WERI-Rb-1 (cell line): ENCODE data around the gene RYR2.

ENCODE experiments used
- DNase-seq: peaks from one replicate; pipeline ENCODE4 v3.0.0-alpha.2; 2020
- H3K27ac ChIP-seq: fragments of 250-450 bp; sonication (Bioruptor Pico); 2 replicates; pipeline ENCODE4 v1.5.1; 2020; ENCODE audit warnings: mild to moderate bottlenecking, moderate library complexity
- H3K27me3 ChIP-seq: fragments of 250-450 bp; sonication (Bioruptor Pico); 2 replicates; pipeline ENCODE4 v1.5.1; 2021; ENCODE audit warnings: mild to moderate bottlenecking, low read depth, moderate library complexity; ENCODE audit not compliant: insufficient read depth, severe bottlenecking
- H3K36me3 ChIP-seq: fragments of 250-450 bp; sonication (Bioruptor Pico); 2 replicates; pipeline ENCODE4 v1.5.1; 2020; ENCODE audit warnings: mild to moderate bottlenecking, moderate library complexity
- H3K4me3 ChIP-seq: 2 replicates; pipeline ENCODE4 v1.5.1; 2011; ENCODE audit warnings: low read depth, mild to moderate bottlenecking, control low read depth, low read length
- H3K9me3 ChIP-seq: fragments of 250-450 bp; sonication (Bioruptor Pico); 2 replicates; pipeline ENCODE4 v1.5.1; 2021; ENCODE audit warnings: mild to moderate bottlenecking, moderate library complexity; ENCODE audit not compliant: severe bottlenecking
- TF ChIP-seq, protein P1 (sequence below): IDR thresholded peaks from 2 replicates; pipeline ENCODE4 v1.5.1; 2011; ENCODE audit warnings: low read depth, mild to moderate bottlenecking, control low read depth, inconsistent platforms, low read length

The RYR2 gene

DNA sequence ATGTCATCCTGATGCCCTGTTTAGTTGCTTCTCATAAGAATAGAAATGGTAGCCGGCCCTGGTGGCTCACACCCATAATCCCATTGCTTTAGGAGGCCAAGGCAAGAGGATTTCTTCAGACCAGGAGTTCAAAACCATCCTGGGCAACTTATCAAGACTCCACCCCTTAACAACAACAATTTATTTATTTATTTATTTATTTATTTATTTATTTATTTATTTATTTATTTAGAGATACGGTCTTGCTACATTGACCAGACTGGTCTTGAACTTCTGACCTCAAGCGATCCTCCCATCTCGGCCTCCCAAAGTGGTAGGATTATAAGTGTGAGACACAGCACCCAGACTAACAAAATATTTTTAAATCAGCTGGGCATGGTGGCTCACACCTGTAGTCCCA is 41.8 kb upstream of the RYR2 start:
- Histone ChIP-seq H3K27me3 (no peaks in the 10 kb centered on the region), H3K27ac (no peak overlapping the region), H3K36me3 (no peaks in the 10 kb centered on the region), H3K9me3 (no peaks in the 10 kb centered on the region), H3K4me3 (no peak overlapping the region)
- TF ChIP-seq, protein P1, sequence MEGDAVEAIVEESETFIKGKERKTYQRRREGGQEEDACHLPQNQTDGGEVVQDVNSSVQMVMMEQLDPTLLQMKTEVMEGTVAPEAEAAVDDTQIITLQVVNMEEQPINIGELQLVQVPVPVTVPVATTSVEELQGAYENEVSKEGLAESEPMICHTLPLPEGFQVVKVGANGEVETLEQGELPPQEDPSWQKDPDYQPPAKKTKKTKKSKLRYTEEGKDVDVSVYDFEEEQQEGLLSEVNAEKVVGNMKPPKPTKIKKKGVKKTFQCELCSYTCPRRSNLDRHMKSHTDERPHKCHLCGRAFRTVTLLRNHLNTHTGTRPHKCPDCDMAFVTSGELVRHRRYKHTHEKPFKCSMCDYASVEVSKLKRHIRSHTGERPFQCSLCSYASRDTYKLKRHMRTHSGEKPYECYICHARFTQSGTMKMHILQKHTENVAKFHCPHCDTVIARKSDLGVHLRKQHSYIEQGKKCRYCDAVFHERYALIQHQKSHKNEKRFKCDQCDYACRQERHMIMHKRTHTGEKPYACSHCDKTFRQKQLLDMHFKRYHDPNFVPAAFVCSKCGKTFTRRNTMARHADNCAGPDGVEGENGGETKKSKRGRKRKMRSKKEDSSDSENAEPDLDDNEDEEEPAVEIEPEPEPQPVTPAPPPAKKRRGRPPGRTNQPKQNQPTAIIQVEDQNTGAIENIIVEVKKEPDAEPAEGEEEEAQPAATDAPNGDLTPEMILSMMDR = no peak
- DNase-seq = no peak

DNA sequence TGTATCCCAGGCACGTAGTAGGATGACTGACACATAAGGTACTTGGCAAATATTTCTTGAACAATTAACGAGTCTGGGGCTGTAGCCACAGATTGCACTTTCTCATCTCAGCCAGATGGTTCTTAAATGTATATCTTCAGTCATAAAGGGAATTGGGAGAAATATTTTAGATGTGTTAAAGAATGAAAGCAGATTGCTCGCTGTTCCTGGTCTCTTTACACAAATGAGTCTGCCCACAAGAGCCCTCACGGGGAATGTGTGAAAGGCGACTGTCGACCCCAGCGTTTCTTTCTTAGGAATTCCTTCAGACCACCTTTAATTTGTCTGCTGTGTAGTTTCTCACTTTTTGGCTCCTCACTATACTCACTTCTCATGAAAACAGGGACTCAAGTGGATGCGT is 38.5 kb upstream of the RYR2 start:
- no peaks in the 10 kb centered on the region for H3K36me3 ChIP-seq
- no peak for DNase-seq
- no peak overlapping the region for H3K27ac ChIP-seq
- H3K4me3 ChIP-seq = no peak overlapping the region
- no peaks in the 10 kb centered on the region for H3K27me3 ChIP-seq
- TF ChIP-seq, protein P1 = no peak
- no peaks in the 10 kb centered on the region for H3K9me3 ChIP-seq

DNA sequence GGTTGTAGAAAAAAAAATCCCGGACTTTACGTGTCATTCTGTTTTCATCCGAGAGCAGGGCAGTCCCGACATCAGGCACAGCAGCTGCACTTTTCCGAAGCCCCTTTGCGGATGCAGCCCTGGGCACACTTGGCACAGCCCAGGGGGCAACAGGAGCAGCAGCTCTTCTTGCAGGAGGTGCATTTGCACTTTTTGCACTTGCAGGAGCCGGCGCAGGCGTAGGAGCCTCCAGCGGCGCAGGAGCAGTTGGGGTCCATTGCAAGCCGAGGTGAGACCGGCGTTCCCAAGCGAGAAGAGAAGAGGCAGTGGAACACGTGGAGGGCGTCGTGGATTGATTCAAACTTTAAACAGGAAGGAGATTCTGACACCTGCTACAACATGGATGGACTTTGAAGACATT is 37.9 kb upstream of the RYR2 start, which contains the start of gene MT1HL1:
Gene MT1HL1, minus strand, starts transcription at position 326 of the 400 bp plus-strand sequence. Its CDS starts 69 bp downstream, at position 257.
- Histone ChIP-seq H3K9me3 (no peaks in the 10 kb centered on the region), H3K36me3 (no peaks in the 10 kb centered on the region), H3K27me3 (no peaks in the 10 kb centered on the region), H3K4me3 (no peak within 1 kb of the TSS), H3K27ac (no peak within 1 kb of the TSS)
- TF ChIP-seq, protein P1 = no peak
- no peak for DNase-seq

DNA sequence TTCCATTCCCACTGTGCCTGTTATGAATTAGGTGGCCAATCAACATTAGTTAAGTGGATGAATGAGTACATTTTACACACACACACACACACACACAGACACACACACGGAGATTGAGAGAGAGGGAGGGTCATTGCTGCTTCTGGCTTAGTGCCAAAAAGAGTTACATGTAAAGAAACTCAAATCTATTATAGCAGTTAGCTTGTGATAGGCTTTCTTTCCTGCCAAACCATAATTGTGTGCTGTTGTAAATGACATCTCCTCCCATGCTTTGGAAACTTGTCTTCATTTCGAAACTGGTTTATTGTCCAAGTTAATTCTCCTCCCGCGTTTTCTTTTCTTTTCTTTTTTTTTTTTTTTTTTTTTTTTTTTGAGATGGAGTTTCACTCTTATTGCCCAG is 36.3 kb upstream of the RYR2 start:
- TF ChIP-seq, protein P1 = no peak
- no peak for DNase-seq
- Histone ChIP-seq H3K27me3 (no peaks in the 10 kb centered on the region), H3K4me3 (no peak overlapping the region), H3K36me3 (no peaks in the 10 kb centered on the region), H3K9me3 (no peaks in the 10 kb centered on the region), H3K27ac (no peak overlapping the region)

DNA sequence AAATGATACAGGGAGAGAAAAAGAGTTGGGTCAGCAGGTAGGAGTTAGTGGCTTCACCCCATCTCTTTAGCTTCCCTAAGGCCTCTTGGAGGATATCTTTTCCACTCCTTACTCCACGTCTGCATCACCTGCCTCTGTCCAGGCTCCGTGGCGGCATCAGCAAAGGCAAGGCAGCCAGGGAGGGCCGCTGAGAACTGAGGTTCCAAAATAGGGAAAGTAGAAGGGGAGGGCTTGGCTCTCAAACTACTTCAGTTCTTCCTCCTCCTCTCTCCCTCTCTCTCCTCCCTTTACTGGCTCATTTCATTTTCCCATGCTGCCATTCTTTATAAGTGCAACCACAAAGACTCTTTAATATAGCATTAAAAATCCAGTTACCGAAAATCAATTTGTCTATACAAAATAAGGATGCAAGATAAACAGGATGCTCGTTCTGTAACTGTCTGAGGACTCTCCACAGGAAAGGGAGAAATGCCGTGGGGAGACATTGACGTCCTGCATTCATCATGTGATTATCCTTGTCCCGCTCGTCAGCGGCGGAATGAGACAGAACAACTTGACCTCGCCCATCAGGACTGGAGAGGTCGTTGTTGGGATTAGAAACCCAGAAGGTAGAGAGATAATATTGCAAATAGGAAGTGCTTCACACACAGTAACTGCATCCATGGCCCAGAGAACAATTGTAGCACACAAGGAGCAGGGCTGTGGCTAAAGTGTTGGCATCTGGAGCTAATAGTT is 34.7 kb upstream of the RYR2 start:
- H3K27me3 ChIP-seq = no peaks in the 10 kb centered on the region
- H3K4me3 ChIP-seq = no peak overlapping the region
- no peak for DNase-seq
- no peak overlapping the region for H3K27ac ChIP-seq
- TF ChIP-seq, protein P1 = no peak
- H3K9me3 ChIP-seq = no peaks in the 10 kb centered on the region
- no peaks in the 10 kb centered on the region for H3K36me3 ChIP-seq

DNA sequence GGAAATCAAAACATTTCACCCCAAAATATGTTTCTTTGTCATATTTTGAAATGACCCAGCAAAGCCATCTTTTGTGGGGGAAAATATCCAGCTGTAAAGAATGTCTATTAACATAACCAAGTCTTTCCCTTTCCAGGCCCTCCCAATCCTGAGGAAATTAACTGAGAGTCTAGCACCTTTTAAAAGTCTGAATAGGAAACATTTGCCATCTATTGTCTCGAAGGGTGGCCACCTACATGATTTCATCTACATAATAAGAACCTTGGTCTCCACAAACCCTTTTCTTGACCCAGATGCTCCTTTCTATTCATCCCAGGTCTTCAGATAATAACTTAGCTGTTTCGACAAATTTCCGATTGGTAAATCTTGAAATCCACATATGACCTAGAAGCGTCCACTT is 32.4 kb upstream of the RYR2 start:
- Histone ChIP-seq H3K4me3 (no peak overlapping the region), H3K27me3 (no peaks in the 10 kb centered on the region), H3K27ac (no peak overlapping the region), H3K9me3 (no peaks in the 10 kb centered on the region), H3K36me3 (no peaks in the 10 kb centered on the region)
- TF ChIP-seq, protein P1 = no peak
- no peak for DNase-seq
